ENCODE results near the gene ZNF23. TPM values are rescaled to one million over a fixed set of nuclear protein-coding genes. Genes with fewer than 3 reads are reported as not detected.

ZNF23 gene
- total RNA-seq, 1 donor from 2014 or later: 11.4 TPM

DNA sequence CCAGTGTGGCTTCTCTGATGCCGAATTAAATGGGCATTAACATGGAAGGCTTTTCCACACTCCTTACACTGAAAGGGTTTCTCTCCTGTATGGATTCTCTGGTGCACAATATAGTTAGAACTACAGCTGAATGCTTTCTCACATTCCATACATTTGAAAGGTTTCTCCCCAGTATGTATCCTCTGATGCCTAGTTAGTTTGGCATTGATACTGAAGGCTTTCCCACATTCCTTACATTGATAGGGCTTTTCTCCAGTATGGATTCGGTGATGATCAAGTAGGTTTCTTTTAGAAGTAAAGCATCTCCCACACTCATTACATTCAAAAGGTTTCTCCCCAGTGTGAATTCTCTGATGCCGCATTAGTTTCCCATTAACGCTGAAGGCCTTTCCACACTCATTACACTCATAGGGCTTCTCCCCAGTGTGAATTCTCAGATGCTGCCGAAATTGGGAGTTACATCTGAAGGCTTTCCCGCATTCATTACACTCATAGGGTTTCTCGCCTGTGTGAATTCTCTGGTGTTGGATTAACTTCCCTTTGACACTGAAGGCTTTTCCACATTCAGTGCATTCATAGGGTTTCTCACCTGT, 13.7 kb downstream of the ZNF23 start:
- H3K36me3 Mint-ChIP-seq (ENCODE audit: insufficient read depth): peaks cover 62% of the 10 kb centered on the region

DNA sequence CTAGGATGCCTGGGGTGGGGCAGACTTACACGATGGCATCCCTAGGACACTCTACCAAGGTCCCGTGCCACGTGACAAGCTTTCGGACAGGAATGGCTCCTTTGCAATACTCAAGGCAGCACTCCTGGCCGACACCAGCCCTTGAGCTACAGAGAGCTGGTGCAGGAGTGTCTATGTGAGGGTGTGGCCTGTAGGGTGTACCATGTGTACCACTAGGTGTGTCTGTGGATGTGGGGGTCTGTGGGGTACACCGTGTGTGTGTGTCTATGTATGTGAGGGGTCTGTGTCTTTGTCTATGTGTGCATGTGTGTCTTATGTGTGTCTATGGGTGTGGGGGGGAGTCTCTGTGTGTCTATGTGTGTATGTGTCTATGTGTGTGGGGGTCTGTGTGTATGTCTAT, 18.3 kb downstream of the ZNF23 start:
- H3K4me1 Mint-ChIP-seq (ENCODE audit: low read depth): no peaks in the 10 kb centered on the region
- TF ChIP-seq, protein P1, sequence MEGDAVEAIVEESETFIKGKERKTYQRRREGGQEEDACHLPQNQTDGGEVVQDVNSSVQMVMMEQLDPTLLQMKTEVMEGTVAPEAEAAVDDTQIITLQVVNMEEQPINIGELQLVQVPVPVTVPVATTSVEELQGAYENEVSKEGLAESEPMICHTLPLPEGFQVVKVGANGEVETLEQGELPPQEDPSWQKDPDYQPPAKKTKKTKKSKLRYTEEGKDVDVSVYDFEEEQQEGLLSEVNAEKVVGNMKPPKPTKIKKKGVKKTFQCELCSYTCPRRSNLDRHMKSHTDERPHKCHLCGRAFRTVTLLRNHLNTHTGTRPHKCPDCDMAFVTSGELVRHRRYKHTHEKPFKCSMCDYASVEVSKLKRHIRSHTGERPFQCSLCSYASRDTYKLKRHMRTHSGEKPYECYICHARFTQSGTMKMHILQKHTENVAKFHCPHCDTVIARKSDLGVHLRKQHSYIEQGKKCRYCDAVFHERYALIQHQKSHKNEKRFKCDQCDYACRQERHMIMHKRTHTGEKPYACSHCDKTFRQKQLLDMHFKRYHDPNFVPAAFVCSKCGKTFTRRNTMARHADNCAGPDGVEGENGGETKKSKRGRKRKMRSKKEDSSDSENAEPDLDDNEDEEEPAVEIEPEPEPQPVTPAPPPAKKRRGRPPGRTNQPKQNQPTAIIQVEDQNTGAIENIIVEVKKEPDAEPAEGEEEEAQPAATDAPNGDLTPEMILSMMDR (IDR thresholded peaks at IDR 0.05; ENCODE audit: unreplicated experiment): no peak
- H3K9me3 Mint-ChIP-seq (ENCODE audit: low read depth): peaks cover 30% of the 10 kb centered on the region
- peaks cover 14% of the 10 kb centered on the region for H3K27me3 Mint-ChIP-seq
- DNase-seq (ENCODE audit: low spot score, unreplicated experiment): no peak
- H3K36me3 Mint-ChIP-seq (ENCODE audit: insufficient read depth): peaks cover 16% of the 10 kb centered on the region
- no peak overlapping the region for H3K27ac Mint-ChIP-seq
- no peak overlapping the region for H3K4me3 Mint-ChIP-seq (ENCODE audit: low read depth)

More for the DNA sequence above, 13.7 kb downstream of the ZNF23 start:
- Mint-ChIP-seq H3K27me3 (no peaks in the 10 kb centered on the region), H3K27ac (no peak overlapping the region), H3K4me1 (ENCODE audit: low read depth) (no peaks in the 10 kb centered on the region), H3K9me3 (ENCODE audit: low read depth) (peaks cover 67% of the 10 kb centered on the region), H3K4me3 (ENCODE audit: low read depth) (no peak overlapping the region)
- TF ChIP-seq, protein P1 (IDR thresholded peaks at IDR 0.05; ENCODE audit: unreplicated experiment): no peak
- DNase-seq (ENCODE audit: low spot score, unreplicated experiment): no peak

DNA sequence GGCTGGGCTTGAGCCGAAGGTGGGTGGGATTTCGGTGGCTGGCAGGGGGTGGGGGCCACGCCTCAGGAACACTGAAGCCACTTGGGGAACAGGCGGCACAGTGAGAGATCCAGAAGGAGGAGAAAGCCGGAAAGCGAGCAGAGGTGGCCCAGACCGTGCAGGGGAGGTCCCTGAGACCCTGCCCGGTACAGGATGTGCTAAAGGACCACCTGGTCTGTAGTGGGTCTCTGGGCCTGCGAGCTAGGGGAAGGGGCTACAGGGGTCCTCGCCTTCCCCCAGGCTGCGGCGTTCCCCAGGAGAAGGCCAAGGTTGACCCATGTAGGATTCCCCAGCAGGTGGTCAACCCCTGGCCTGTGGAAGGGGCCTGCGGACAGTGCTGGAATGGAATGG, 20.0 kb downstream of the ZNF23 start, which contains the start of gene TLE7:
Gene TLE7 (minus strand): TSS at position 4 of the 390 bp plus-strand sequence. CDS start 8,730 bp downstream, outside the sequence.
- no peak within 1 kb of the TSS for H3K4me3 Mint-ChIP-seq (ENCODE audit: low read depth)
- H3K27ac Mint-ChIP-seq: no peak within 1 kb of the TSS
- DNase-seq (ENCODE audit: low spot score, unreplicated experiment): no peak
- H3K27me3 Mint-ChIP-seq: peaks cover 25% of the 10 kb centered on the region
- peaks cover 18% of the 10 kb centered on the region for H3K9me3 Mint-ChIP-seq (ENCODE audit: low read depth)
- TF ChIP-seq, protein P1 (IDR thresholded peaks at IDR 0.05; ENCODE audit: unreplicated experiment): no peak
- no peaks in the 10 kb centered on the region for H3K4me1 Mint-ChIP-seq (ENCODE audit: low read depth)
- H3K36me3 Mint-ChIP-seq (ENCODE audit: insufficient read depth): no peaks in the 10 kb centered on the region

DNA sequence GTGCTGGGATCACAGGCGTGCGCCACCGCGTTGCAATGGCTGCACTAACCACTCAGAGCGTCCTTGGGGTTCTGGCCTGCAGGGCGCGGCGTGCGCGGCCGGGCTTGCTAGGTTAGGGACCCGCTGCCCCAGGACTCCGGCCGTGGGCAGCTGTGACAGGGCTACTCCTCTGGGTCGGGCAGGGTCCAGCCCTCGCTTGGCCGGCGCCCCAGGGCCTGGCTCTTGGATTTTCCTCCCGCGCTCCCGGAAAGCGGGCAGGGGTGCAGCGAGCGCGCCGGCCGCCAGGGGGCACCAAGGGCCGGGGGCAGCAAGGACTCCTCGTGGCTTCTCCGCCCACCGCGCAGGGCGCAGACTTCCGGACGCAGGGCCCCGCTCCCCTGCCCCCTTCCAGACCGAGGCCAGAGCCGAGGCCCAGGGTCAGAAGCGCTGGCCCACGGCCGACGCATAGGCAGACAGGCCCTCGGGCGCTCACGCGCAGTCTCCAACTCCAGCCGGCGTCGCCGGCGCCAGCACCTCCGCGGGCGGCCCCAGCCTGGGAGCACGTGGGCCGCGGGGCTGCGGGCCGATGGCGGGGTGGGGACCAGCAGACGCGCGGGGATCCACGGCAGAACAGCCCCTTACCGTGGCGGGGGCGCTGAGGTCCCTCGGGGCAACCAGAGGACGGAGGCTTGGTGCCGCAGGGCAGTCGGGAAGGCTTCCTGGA, 20.5 kb downstream of the ZNF23 start:
- Mint-ChIP-seq H3K9me3 (ENCODE audit: low read depth) (peaks cover 18% of the 10 kb centered on the region), H3K27ac (no peak overlapping the region), H3K4me1 (ENCODE audit: low read depth) (no peaks in the 10 kb centered on the region), H3K4me3 (ENCODE audit: low read depth) (no peak overlapping the region), H3K27me3 (peaks cover 26% of the 10 kb centered on the region), H3K36me3 (ENCODE audit: insufficient read depth) (no peaks in the 10 kb centered on the region)
- no peak for DNase-seq (ENCODE audit: low spot score, unreplicated experiment)
- TF ChIP-seq, protein P1 (IDR thresholded peaks at IDR 0.05; ENCODE audit: unreplicated experiment): no peak

DNA sequence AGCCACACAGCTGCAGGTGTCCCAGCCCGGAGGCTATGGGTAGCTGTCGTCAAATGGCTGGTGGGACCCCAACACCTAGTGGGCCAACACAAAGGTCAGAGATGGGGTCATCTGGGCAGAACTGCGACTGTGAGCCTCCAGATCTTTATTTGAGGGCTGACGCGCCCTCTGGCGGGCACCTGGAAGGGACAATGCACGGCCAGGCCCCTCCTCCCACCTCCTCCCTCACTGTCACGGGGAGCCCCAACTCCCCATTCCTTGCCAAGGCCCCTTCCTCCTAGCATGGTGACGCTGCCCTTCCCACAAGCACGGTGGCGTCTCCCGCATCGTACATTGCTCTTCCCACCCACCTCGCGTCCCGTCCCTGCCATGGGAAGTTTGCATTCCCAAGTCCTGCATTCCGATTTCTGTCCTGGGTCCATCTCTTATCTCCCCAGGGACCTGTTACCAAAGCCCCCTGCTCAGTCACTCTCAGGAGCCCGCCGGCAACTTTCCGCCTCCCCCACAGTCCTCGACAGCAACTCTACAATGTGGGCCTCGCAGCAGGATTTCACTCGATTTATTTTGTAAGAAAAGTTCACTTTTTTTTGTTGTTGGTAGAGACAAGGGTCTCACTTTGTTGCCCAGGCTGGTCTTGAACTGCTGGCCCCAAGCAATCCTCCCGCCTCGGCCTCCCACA, 21.2 kb downstream of the ZNF23 start:
- TF ChIP-seq, protein P1 (IDR thresholded peaks at IDR 0.05; ENCODE audit: unreplicated experiment): peak; percentile 47
- Mint-ChIP-seq H3K4me3 (ENCODE audit: low read depth) (no peak overlapping the region), H3K27me3 (peaks cover 28% of the 10 kb centered on the region), H3K4me1 (ENCODE audit: low read depth) (no peaks in the 10 kb centered on the region), H3K9me3 (ENCODE audit: low read depth) (peaks cover 16% of the 10 kb centered on the region), H3K36me3 (ENCODE audit: insufficient read depth) (no peaks in the 10 kb centered on the region), H3K27ac (no peak overlapping the region)
- no peak for DNase-seq (ENCODE audit: low spot score, unreplicated experiment)
